ENCODE measurements around the gene PAIP1.
"Not testable (repeated sequence)": the region's sequence is repeated elsewhere in the genome, so short reads cannot be mapped to it uniquely, and the experiment has no call there.

- TF ChIP-seq CTCF (conservative IDR thresholded peaks at IDR 0.05 in 1 of 2, IDR thresholded peaks at IDR 0.05 in 1 of 2; ENCODE audit: extremely low read depth in 1 of 2, insufficient read depth in 1 of 2, low read depth in 1 of 2, low read length in 2 of 2); EZH2 (IDR thresholded peaks at IDR 0.05; ENCODE audit: borderline replicate concordance, low read length): not testable (repeated sequence)
Measured at GRCh38 chr5:43598927-43599326, 42.0 kb upstream of the PAIP1 start.
